ENCODE data around the gene MYO7B. TPM values are rescaled to one million over a fixed set of nuclear protein-coding genes. Genes with fewer than 3 reads are reported as not detected.

MYO7B gene
- total RNA-seq, 2 donors from 2014 or later, result 244 to 262 TPM

GRCh38 chr2:127675331-127676261 lies 140.1 kb downstream of the MYO7B start, which contains the start of gene LIMS2:
TSS of gene LIMS2 (minus strand) at chr2:127675530. CDS start at chr2:127675024, 506 bp downstream.
- peak; percentile 41 for ATAC-seq
- intact Hi-C loops (cut with DNase I, micrococcal nuclease), result no loop called here
- DNase-seq, result peak in 1 of 2 donors; percentile 26

DNA sequence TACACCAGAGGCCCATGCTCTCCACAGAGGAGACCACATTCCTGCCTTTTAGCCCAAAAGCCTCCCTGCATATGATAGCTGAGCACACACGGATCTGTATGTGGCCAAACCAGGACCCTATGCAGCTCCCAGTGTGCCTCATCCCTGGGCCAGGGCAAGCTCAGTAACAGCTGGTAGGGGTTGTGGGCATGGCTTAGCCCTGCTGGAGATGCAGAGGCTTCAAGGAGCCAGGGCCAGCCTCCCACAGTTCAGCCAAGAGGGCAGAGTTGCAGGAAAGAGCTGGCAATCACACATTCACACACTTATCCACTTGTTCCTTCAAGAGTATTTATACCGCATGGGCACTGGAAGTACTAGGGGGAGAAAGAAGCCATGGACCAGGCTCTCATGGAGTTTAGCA lies 141.4 kb downstream of the MYO7B start:
- no peak for ATAC-seq
- intact Hi-C loops (cut with DNase I, micrococcal nuclease), result no loop called here
- no peak for DNase-seq

DNA sequence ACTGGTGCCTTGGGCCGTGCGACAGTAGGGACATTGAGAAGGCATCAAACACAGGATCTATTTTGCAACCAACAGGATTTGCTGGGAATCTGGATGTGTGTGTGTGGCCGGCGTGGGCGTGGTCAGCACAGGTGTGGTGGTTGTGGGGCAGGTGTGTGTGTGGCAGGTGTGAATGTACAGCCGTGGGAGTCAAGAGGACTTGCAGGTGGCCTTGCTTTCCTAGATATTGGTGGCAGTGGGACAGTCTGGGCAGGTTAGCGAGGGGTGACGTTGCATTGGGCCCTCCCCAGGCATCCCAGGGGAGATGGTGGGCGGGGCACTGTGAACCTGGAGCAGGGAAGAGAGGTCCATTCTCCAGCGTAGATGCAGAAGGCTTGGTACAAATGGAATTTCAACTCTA lies 143.0 kb downstream of the MYO7B start:
- intact Hi-C loops (cut with DNase I, micrococcal nuclease), result no loop called here
- no peak for ATAC-seq
- DNase-seq, result no peak

GRCh38 chr2:127678991-127679390 lies 143.5 kb downstream of the MYO7B start:
- intact Hi-C loops (cut with DNase I, micrococcal nuclease), result no loop called here
- no peak for DNase-seq
- ATAC-seq, result no peak

GRCh38 chr2:127679680-127680361 lies 144.3 kb downstream of the MYO7B start:
- ATAC-seq (no peak), DNase-seq (no peak)
- intact Hi-C loops (cut with DNase I, micrococcal nuclease), result no loop called here

DNA sequence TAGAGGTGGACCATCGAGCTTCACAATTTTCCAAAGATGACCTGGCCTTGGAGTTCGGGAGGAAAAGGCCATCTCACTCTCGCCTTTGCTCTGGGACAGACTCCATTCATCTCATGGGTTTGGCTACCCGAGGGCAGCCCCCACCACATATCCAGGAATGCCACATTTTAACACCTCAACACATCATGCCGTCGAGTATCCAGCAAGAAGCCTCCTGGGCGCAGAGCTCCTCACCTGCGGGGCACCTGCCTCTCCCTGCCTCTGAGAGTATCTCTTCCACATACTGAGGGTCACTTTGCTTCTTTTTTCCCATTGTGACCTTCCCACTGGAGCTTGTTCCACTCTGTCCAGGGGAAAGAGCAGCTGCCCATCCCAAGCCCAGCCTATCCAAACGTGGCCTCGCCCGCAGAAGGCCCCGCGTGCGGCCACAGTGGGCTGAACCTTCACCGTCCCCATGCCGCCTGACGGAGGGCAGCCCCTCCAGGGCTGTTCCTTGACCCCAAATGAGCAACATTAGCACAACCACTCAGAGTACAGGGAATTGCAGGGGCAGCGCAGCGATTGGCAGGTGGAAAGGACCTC lies 145.3 kb downstream of the MYO7B start:
- intact Hi-C loops (cut with DNase I, micrococcal nuclease), result no loop called here
- no peak for ATAC-seq

DNA sequence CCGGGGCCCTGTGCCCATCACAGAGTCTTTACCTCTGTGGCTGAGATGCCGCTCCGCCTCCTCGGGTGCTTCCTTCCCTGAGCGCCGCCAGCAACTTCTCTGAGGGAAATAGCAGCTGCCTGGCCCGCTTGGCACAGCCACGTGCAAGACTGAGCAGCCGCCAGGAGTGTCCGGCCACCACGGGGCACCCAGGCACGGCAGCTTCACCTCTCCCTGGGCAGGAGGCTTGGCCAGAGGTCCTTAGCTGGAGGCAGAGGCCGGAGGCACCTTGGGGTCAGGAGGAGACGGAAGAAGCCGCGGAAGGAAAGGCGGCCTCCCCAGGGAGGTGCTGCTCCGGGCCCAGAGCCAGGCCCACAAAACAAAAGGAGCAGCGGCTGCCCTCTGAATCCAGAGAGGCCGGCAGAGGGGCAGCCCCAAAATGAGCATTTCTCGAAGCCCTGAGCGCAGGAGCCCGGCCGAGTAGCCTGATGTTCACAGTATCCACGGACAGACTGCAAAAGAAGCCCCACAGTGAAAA lies 145.9 kb downstream of the MYO7B start:
- DNase-seq (no peak), ATAC-seq (peak; percentile 16)
- intact Hi-C loops (cut with DNase I, micrococcal nuclease), result no loop called here

More for the DNA sequence above, 145.3 kb downstream of the MYO7B start:
- no peak for DNase-seq

GRCh38 chr2:127681976-127682857 lies 146.7 kb downstream of the MYO7B start:
- DNase-seq (no peak), ATAC-seq (no peak)
- intact Hi-C loops (cut with DNase I, micrococcal nuclease), result no loop called here

GRCh38 chr2:127683056-127683455 lies 147.6 kb downstream of the MYO7B start:
- ATAC-seq (no peak), DNase-seq (no peak)
- intact Hi-C loops (cut with DNase I, micrococcal nuclease), result no loop called here

DNA sequence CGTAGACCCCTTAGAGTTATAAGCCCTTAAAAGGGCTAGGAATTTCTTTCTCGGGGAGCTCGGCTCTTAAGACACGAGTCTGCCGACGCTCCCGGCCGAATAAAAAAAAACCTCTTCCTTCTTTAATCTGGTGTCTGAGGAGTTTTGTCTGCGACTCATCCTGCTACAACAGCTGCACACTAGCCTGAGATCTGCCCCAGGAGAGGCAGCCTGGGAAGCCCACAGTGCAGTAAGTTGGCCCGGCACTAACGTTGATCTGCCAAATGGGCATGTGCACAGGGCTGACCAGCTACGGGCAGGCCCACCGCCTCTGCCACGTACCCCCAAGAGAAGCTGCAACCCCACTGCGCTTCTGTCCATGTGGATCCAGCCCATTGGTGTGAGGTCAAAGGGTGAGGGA lies 148.3 kb downstream of the MYO7B start:
- ATAC-seq (no peak), DNase-seq (no peak)
- intact Hi-C loops (cut with DNase I, micrococcal nuclease), result no loop called here

GRCh38 chr2:127685410-127686080 lies 150.1 kb downstream of the MYO7B start:
- intact Hi-C loops (cut with DNase I, micrococcal nuclease), result no loop called here
- no peak for ATAC-seq
- DNase-seq, result no peak

Other genes with a start within 250 kb of the MYO7B start
- 10 to 100 TPM; 27.9 to 30.0 TPM for gene ERCC3, start 241.5 kb upstream of the MYO7B start, total RNA-seq
- gene MAP3K2, start 147.7 kb upstream of the MYO7B start, total RNA-seq, result 10 to 100 TPM; 73.1 to 81.7 TPM
- 1 to 10 TPM; 2.9 to 3.6 TPM for gene PROC, start 117.3 kb upstream of the MYO7B start, total RNA-seq
- gene IWS1, start 9.2 kb upstream of the MYO7B start, total RNA-seq, result 10 to 100 TPM; 32.9 to 39.5 TPM
- gene GPR17, start 110.5 kb downstream of the MYO7B start, total RNA-seq, result under 1 TPM in 1 of 2 donors, not detected in 1; 0.31 TPM
- gene LIMS2, start 139.8 kb downstream of the MYO7B start, total RNA-seq, result 10 to 100 TPM in 1 of 2 donors, 1 to 10 TPM in 1; 9.2 to 50.2 TPM
- gene SFT2D3, start 165.8 kb downstream of the MYO7B start, total RNA-seq, result 1 to 10 TPM; 8.5 to 9.0 TPM

Data from left colon (tissue), 2 donors.